Measurements from ENCODE around the gene PBX1.

PBX1 gene

DNA sequence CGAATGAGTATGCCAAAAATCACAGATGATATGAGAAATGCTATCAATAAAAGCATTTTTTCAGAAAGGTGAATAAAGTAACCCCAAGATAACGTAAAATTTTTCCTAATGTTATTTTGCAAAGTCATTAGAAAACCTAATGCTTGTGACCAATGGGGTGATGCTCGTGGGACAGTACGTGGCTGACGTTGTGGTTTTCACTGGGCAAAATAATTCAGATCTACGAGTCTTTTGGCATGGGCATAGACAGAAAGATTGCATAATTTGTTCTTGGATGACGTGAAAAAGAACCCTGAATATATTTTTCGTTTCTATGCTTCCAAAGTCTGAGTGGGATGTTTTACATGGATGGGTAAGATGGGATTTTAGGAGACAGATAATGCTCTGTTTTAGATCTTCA, 71.0 kb downstream of the PBX1 start:
- Histone ChIP-seq H3K27ac (no peak overlapping the region), H3K4me3 (ENCODE audit: low read depth in 1 of 2, low read length in 1 of 2) (no peak overlapping the region), H3K9me3 (no peaks in the 10 kb centered on the region), H3K4me1 (ENCODE audit: control insufficient read depth in 1 of 2, insufficient read depth in 1 of 2, low read depth in 1 of 2, low read length in 1 of 2) (peaks cover 0 to 4% of the 10 kb centered on the region in 2 experiments), H3K27me3 (peaks cover 4% of the 10 kb centered on the region), H3K36me3 (no peaks in the 10 kb centered on the region)
- TF ChIP-seq, protein P1, sequence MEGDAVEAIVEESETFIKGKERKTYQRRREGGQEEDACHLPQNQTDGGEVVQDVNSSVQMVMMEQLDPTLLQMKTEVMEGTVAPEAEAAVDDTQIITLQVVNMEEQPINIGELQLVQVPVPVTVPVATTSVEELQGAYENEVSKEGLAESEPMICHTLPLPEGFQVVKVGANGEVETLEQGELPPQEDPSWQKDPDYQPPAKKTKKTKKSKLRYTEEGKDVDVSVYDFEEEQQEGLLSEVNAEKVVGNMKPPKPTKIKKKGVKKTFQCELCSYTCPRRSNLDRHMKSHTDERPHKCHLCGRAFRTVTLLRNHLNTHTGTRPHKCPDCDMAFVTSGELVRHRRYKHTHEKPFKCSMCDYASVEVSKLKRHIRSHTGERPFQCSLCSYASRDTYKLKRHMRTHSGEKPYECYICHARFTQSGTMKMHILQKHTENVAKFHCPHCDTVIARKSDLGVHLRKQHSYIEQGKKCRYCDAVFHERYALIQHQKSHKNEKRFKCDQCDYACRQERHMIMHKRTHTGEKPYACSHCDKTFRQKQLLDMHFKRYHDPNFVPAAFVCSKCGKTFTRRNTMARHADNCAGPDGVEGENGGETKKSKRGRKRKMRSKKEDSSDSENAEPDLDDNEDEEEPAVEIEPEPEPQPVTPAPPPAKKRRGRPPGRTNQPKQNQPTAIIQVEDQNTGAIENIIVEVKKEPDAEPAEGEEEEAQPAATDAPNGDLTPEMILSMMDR (IDR thresholded peaks at IDR 0.05) = no peak

DNA sequence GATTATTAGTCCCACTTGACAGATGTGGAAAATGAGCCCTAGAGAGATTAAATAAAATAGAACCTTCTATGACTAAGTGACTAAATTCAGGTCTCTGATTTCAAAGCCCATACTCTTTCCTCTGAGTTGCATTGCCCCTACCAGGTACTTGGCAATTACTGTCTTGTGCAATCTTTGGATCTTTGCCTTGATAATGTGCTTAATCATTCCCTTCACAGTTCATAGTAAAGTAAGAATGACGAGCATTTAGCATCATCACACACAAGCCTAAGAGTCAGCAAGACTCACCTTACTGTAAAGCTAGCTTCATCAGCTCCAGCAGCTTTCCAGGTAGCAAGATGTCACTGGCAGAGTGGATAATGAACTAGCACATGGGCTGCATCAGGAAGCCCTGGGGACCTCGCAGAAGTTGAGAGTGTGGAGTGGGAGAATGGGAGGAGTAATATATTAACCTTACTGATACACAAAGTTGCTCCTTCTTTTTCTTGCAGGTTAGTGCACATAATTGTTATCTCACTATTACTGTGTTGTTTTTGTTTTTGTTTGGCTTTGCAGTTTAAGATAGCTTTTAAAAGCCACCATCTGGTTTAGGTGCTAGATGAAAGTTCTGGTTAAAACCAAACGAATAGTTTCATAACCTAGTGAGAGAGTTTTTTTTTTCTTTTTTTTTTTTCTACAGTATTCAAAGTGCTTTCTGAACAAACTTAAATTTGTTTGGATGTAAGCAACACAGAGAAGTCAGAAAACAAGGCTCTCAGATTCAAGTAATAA, 71.8 kb downstream of the PBX1 start:
- H3K27ac ChIP-seq = no peak overlapping the region
- TF ChIP-seq, protein P1 (IDR thresholded peaks at IDR 0.05) = no peak
- H3K4me3 ChIP-seq (ENCODE audit: low read depth in 1 of 2, low read length in 1 of 2) = no peak overlapping the region
- H3K36me3 ChIP-seq = no peaks in the 10 kb centered on the region
- no peaks in the 10 kb centered on the region for H3K4me1 ChIP-seq (ENCODE audit: control insufficient read depth in 1 of 2, insufficient read depth in 1 of 2, low read depth in 1 of 2, low read length in 1 of 2)
- H3K9me3 ChIP-seq = no peaks in the 10 kb centered on the region
- H3K27me3 ChIP-seq = peaks cover 4% of the 10 kb centered on the region

DNA sequence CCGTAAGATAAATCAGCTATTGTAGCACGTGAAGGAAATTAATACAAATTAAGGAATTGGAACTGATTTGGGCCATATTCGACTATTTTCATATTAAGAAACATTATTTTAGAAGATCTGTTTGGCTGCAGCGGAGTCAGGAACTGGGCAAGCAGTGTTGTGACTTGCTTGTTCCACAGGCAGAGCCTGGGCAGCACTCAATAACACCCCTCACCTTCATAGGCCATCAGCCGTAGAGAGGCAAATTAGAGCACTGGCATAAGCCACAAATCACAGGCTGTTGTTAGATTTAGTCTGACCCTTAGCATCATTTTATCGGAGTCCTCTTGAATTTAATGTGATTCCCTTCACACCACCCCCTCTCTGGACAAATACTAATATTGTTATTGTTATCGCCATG, 72.8 kb downstream of the PBX1 start:
- H3K36me3 ChIP-seq = no peaks in the 10 kb centered on the region
- H3K27me3 ChIP-seq = peaks cover 4% of the 10 kb centered on the region
- H3K9me3 ChIP-seq = no peaks in the 10 kb centered on the region
- H3K4me1 ChIP-seq (ENCODE audit: control insufficient read depth in 1 of 2, insufficient read depth in 1 of 2, low read depth in 1 of 2, low read length in 1 of 2) = no peaks in the 10 kb centered on the region
- no peak overlapping the region for H3K4me3 ChIP-seq (ENCODE audit: low read depth in 1 of 2, low read length in 1 of 2)
- no peak overlapping the region for H3K27ac ChIP-seq
- TF ChIP-seq, protein P1 (IDR thresholded peaks at IDR 0.05) = no peak

DNA sequence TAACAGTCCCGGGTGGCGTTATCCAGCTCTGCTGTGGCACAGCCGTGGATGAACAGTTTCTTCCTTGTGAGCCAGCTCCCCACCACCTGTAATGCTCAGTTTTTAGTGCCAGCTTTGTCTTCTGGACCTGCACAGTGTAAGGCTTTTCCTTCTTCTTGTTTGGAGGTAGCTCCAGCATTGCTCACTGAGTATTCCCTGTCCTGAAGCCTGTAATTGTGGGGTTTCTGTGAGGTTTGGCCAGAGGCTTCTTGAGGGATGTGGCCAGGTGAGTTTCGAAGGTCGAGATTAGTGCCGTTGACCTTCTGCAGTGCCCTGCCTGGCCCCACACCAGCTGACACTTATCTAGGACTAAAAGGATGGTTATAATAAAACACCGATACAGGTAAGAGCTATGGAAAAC, 75.0 kb downstream of the PBX1 start:
- no peaks in the 10 kb centered on the region for H3K36me3 ChIP-seq
- peaks cover 4% of the 10 kb centered on the region for H3K27me3 ChIP-seq
- H3K9me3 ChIP-seq = no peaks in the 10 kb centered on the region
- TF ChIP-seq, protein P1 (IDR thresholded peaks at IDR 0.05) = no peak
- H3K27ac ChIP-seq = no peak overlapping the region
- no peaks in the 10 kb centered on the region for H3K4me1 ChIP-seq (ENCODE audit: control insufficient read depth in 1 of 2, insufficient read depth in 1 of 2, low read depth in 1 of 2, low read length in 1 of 2)
- no peak overlapping the region for H3K4me3 ChIP-seq (ENCODE audit: low read depth in 1 of 2, low read length in 1 of 2)

DNA sequence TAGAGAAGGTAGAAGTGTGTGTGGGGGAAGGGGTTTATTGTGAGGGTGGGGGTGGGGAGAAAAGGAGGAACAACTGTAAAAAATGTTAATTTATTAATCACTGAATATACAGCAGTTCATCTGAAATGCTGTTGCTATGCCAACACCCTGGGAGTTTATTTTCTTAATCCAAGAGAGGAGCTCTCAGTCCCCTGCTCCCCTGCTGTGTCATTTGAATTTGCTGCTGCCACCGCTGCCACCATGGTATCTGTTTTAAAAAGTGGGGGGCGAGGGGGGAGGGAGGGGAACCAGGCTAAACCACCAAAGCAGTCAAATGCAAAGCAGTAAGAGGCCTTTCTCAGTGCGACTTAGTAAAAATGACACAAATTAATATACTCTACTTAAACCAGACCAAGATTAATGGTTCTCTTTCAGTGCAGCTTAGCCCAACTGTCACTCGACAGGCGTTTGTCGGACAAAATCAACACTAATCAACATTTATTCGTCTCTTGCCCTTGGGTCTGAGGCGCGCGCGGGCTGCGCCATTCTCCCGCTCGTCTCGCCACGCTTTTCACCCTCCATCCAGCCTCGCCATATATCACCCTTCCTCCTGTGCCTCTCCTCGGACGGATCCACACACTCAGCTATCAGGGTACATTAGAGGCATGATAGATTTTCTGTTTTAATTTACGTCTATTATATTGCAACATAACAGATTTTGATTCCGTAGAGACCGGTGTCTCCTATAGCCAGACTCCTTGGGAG, 76.2 kb downstream of the PBX1 start:
- TF ChIP-seq, protein P1 (IDR thresholded peaks at IDR 0.05) = no peak
- no peak overlapping the region for H3K4me3 ChIP-seq (ENCODE audit: low read depth in 1 of 2, low read length in 1 of 2)
- no peaks in the 10 kb centered on the region for H3K36me3 ChIP-seq
- no peaks in the 10 kb centered on the region for H3K4me1 ChIP-seq (ENCODE audit: control insufficient read depth in 1 of 2, insufficient read depth in 1 of 2, low read depth in 1 of 2, low read length in 1 of 2)
- no peak overlapping the region for H3K27ac ChIP-seq
- peaks cover 4% of the 10 kb centered on the region for H3K27me3 ChIP-seq
- H3K9me3 ChIP-seq = no peaks in the 10 kb centered on the region

Data from neutrophil (primary cell).